ENCODE data around the gene KIAA1217.

GRCh38 chr10:24396396-24396795 is 187.5 kb downstream of the KIAA1217 start:
- TF ChIP-seq POLR2A (IDR thresholded peaks at IDR 0.05) (no peak), CTCF (IDR thresholded peaks at IDR 0.05) (no peak), POLR2AphosphoS5 (IDR thresholded peaks at IDR 0.05) (no peak)

Measured in prostate gland (tissue), 2 donors.